NCI-H69 (cell line): ENCODE data around the gene PLSCR3.
"Not testable (repeated sequence)": the region's sequence is repeated elsewhere in the genome, so short reads cannot be mapped to it uniquely, and the experiment has no call there.

Source experiments
- DNase-seq: peaks from one replicate; lab custom pipeline; 2025; lab: John Stamatoyannopoulos, UW

Gene PLSCR3

GRCh38 chr17:7380321-7380720 is 14.0 kb downstream of the PLSCR3 start:
- DNase-seq, result peak; percentile 78

GRCh38 chr17:7379134-7379533 is 15.2 kb downstream of the PLSCR3 start:
- no peak for DNase-seq

- DNase-seq, result no peak
These were observed 20.0 kb downstream of the PLSCR3 start for GRCh38 chr17:7374353-7374752.

GRCh38 chr17:7370853-7371252 is 23.5 kb downstream of the PLSCR3 start:
- DNase-seq, result no peak

GRCh38 chr17:7369825-7370224 is 24.5 kb downstream of the PLSCR3 start:
- DNase-seq, result no peak

- DNase-seq, result not testable (repeated sequence)
These were observed 25.7 kb downstream of the PLSCR3 start for GRCh38 chr17:7368599-7368994.

GRCh38 chr17:7367918-7368598 is 26.3 kb downstream of the PLSCR3 start:
- no peak for DNase-seq

GRCh38 chr17:7367083-7367482 is 27.2 kb downstream of the PLSCR3 start:
- DNase-seq, result no peak

- DNase-seq, result not testable (repeated sequence)
These were observed 28.4 kb downstream of the PLSCR3 start for GRCh38 chr17:7365963-7366362.

- DNase-seq, result no peak
These were observed 31.0 kb downstream of the PLSCR3 start for GRCh38 chr17:7363311-7363710.

GRCh38 chr17:7361906-7362305 is 32.4 kb downstream of the PLSCR3 start:
- no peak for DNase-seq

- DNase-seq, result no peak
These were observed 36.9 kb downstream of the PLSCR3 start for GRCh38 chr17:7357381-7357780.

GRCh38 chr17:7356756-7357155 is 37.6 kb downstream of the PLSCR3 start:
- DNase-seq, result no peak

GRCh38 chr17:7356072-7356549 is 38.2 kb downstream of the PLSCR3 start:
- peak; percentile 73 for DNase-seq

GRCh38 chr17:7355573-7355972 is 38.8 kb downstream of the PLSCR3 start:
- no peak for DNase-seq

GRCh38 chr17:7355053-7355452 is 39.3 kb downstream of the PLSCR3 start, which contains the start of gene TMEM95:
TSS of gene TMEM95 (plus strand) at chr17:7355156. CDS start at chr17:7355205, 49 bp downstream.
- peak; percentile 25 for DNase-seq

GRCh38 chr17:7354262-7354843 is 40.0 kb downstream of the PLSCR3 start:
- peak; percentile 53 for DNase-seq

GRCh38 chr17:7352910-7353635 is 41.3 kb downstream of the PLSCR3 start:
- no peak for DNase-seq

- DNase-seq, result no peak
These were observed 41.8 kb downstream of the PLSCR3 start for GRCh38 chr17:7352503-7352889.

- DNase-seq, result peak; percentile 64
These were observed 42.4 kb downstream of the PLSCR3 start, which contains the start of gene KCTD11 for GRCh38 chr17:7351665-7352502. TSS of gene KCTD11 (plus strand) at chr17:7352162.

- DNase-seq, result peak; percentile 7
These were observed 45.7 kb downstream of the PLSCR3 start for GRCh38 chr17:7348478-7349242.
